ENCODE measurements around the gene HADH. TPM values are rescaled to one million over a fixed set of nuclear protein-coding genes. Genes with fewer than 3 reads are reported as not detected.

The HADH gene
- 22.8 and 23.7 TPM in 2 replicates for polyA plus RNA-seq (2013)

DNA sequence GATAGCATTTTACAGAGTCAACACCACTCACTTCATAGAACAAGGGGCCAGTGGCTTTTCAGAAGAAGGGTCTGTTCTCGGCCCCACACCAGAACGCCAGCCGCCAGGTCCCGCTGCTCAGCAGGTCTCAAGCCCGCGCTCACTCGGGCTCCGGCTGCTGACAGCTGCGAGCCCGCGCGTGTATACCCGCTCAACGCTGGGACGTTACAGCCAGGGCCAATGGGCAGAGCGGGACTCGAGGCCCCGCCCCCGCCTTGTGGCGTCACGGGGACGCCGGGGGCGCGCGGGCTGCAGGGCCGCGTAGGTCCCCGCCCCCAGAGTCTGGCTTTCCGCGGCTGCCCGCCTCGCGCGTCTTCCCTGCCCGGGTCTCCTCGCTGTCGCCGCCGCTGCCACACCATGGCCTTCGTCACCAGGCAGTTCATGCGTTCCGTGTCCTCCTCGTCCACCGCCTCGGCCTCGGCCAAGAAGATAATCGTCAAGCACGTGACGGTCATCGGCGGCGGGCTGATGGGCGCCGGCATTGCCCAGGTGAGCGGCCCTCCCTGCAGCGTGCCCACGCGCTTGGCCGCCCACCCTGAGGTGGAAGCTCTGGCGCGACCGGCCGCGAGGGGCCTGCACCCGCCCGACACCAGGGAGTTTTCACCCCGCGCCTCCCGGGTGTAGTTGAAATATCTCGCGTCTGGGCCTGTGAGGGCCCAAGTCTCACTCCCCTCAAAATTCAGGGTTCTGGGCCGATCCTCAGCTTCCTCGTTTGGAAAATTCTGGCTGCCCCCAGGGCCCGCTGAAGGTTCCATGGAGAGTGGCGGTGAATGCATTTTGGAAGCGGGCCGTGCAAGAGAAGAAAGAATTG lies at the start of gene HADH:
Gene HADH, plus strand, starts transcription at position 353 of the 850 bp plus-strand sequence. Its CDS starts 44 bp downstream, at position 397.
- Histone ChIP-seq H3K79me1 (ENCODE audit: low read length) (peaks cover 6% of the 10 kb centered on the region), H3K18ac (ENCODE audit: low read length) (peak within 1 kb of the TSS; percentile 83), H3K4ac (ENCODE audit: low read depth, low read length) (peak within 1 kb of the TSS; percentile 35), H2BK5ac (ENCODE audit: low read depth, low read length, poor library complexity) (peak within 1 kb of the TSS; percentile 8), H3K79me2 (ENCODE audit: control insufficient read depth, insufficient read depth, low read length, poor library complexity) (peaks cover 5% of the 10 kb centered on the region), H2AK5ac (ENCODE audit: low read length) (no peak within 1 kb of the TSS), H3K27me3 (ENCODE audit: insufficient read depth, low read length) (no peaks in the 10 kb centered on the region), H3K36me3 (ENCODE audit: control insufficient read depth in 1 of 2, insufficient read depth in 2 of 2, low read length in 2 of 2) (no peaks in the 10 kb centered on the region), H3K4me3 (ENCODE audit: low read depth, low read length) (peak within 1 kb of the TSS; percentile 92), H2BK120ac (ENCODE audit: insufficient read depth, low read length, poor library complexity) (peak within 1 kb of the TSS; percentile 56), H3K23ac (ENCODE audit: low read length) (no peak within 1 kb of the TSS), H3K27ac (ENCODE audit: low read depth, low read length) (no peak within 1 kb of the TSS), H3K4me2 (ENCODE audit: low read length) (peak within 1 kb of the TSS; percentile 82), H4K91ac (ENCODE audit: low read depth, low read length) (peak within 1 kb of the TSS; percentile 49), H3K14ac (ENCODE audit: low read length) (peak within 1 kb of the TSS; percentile 78), H4K8ac (ENCODE audit: low read depth, low read length) (peak within 1 kb of the TSS; percentile 72), H2AFZ (ENCODE audit: insufficient read depth, low read length, poor library complexity) (peak within 1 kb of the TSS; percentile 88), H4K12ac (ENCODE audit: low read depth, low read length) (peak within 1 kb of the TSS; percentile 50), H2BK12ac (ENCODE audit: low read length) (peak within 1 kb of the TSS; percentile 6), H3K9ac (ENCODE audit: low read length) (peak within 1 kb of the TSS; percentile 62), H3K4me1 (ENCODE audit: control insufficient read depth in 1 of 2, insufficient read depth in 2 of 2, low read length in 2 of 2) (peaks cover 2 to 5% of the 10 kb centered on the region in 2 experiments), H3K9me3 (ENCODE audit: insufficient read depth, low read depth, low read length) (no peaks in the 10 kb centered on the region)
- WGBS (ENCODE audit: extremely low coverage, insufficient coverage, insufficient read length), result no CpG with 5 or more reads among the region's 78 CpGs
- DNase-seq, result peak; percentile 97 to 98

DNA sequence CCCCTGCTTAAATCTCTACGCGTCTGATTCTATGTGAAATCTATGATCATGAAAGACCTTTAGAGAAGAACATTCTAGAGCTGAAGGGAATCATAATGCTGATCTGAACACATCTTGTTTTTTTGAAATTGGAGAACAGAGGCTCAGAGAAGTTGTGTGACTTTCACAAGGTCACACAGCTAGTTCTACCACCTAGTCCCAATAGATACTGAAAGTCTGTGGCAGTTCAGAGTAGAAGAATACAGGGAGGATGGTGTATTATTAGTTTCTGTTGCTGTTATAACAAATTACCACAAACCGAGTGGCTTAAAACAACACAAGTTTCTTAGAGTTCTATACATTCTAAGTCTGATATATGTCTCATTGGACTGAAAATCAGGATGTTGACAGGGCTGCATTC lies 43.9 kb upstream of the HADH start:
- Histone ChIP-seq H3K4me3 (ENCODE audit: low read depth, low read length) (no peak overlapping the region), H4K8ac (ENCODE audit: low read depth, low read length) (no peak overlapping the region), H3K4ac (ENCODE audit: low read depth, low read length) (no peak overlapping the region), H4K12ac (ENCODE audit: low read depth, low read length) (no peak overlapping the region), H3K27ac (ENCODE audit: low read depth, low read length) (no peak overlapping the region), H2AFZ (ENCODE audit: insufficient read depth, low read length, poor library complexity) (no peak overlapping the region), H3K4me2 (ENCODE audit: low read length) (no peak overlapping the region), H3K9me3 (ENCODE audit: insufficient read depth, low read depth, low read length) (no peaks in the 10 kb centered on the region), H3K9ac (ENCODE audit: low read length) (no peak overlapping the region), H3K4me1 (ENCODE audit: control insufficient read depth in 1 of 2, insufficient read depth in 2 of 2, low read length in 2 of 2) (no peaks in the 10 kb centered on the region), H3K18ac (ENCODE audit: low read length) (no peak overlapping the region), H2AK5ac (ENCODE audit: low read length) (no peak overlapping the region), H3K27me3 (ENCODE audit: insufficient read depth, low read length) (no peaks in the 10 kb centered on the region), H4K91ac (ENCODE audit: low read depth, low read length) (no peak overlapping the region), H2BK12ac (ENCODE audit: low read length) (no peak overlapping the region), H3K14ac (ENCODE audit: low read length) (no peak overlapping the region), H3K23ac (ENCODE audit: low read length) (no peak overlapping the region), H2BK120ac (ENCODE audit: insufficient read depth, low read length, poor library complexity) (no peak overlapping the region), H2BK5ac (ENCODE audit: low read depth, low read length, poor library complexity) (no peak overlapping the region), H3K79me2 (ENCODE audit: control insufficient read depth, insufficient read depth, low read length, poor library complexity) (no peaks in the 10 kb centered on the region), H3K79me1 (ENCODE audit: low read length) (no peaks in the 10 kb centered on the region), H3K36me3 (ENCODE audit: control insufficient read depth in 1 of 2, insufficient read depth in 2 of 2, low read length in 2 of 2) (no peaks in the 10 kb centered on the region)
- DNase-seq, result no peak
- no CpG with 5 or more reads among the region's 3 CpGs for WGBS (ENCODE audit: extremely low coverage, insufficient coverage, insufficient read length)

DNA sequence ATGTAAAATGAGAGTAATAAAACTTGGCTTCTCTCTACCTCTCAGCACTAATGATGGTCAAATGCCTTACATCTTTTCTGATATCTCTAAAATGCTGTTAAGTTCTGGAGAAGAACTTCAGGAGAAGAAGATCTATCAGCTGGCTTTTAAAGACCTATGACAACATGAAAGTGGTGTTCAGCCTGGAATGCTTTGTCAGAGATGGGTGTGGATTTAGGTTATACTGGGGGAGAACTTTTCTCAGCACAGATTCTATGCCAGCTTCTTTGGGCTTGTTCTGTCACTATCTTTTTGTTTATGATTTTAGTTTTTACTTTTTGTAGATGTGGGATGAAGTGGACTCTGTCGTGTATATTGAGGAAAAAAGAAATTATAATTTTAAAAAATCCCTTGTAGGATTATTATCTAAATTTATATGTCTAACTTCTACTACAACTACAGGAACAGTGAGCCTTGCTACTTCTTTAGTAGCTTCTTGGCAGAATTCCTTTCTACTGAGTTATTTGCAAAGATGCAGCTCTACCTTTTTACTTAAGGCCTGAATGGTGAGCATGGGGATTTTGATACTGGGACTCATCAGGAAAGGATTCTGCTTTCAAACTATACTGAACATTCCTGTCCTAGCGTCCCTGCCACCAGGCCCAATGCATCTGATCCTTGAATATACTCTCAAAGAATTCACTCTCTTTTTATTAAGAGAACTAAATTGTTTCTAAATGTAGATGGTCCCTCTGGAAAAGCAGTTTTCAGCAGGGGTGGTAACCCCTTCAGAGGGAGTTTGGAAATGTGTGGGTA lies 38.7 kb upstream of the HADH start:
- Histone ChIP-seq H4K8ac (ENCODE audit: low read depth, low read length) (no peak overlapping the region), H4K12ac (ENCODE audit: low read depth, low read length) (no peak overlapping the region), H3K36me3 (ENCODE audit: control insufficient read depth in 1 of 2, insufficient read depth in 2 of 2, low read length in 2 of 2) (no peaks in the 10 kb centered on the region), H3K18ac (ENCODE audit: low read length) (no peak overlapping the region), H3K23ac (ENCODE audit: low read length) (no peak overlapping the region), H2BK120ac (ENCODE audit: insufficient read depth, low read length, poor library complexity) (no peak overlapping the region), H3K14ac (ENCODE audit: low read length) (no peak overlapping the region), H3K4me2 (ENCODE audit: low read length) (no peak overlapping the region), H3K4ac (ENCODE audit: low read depth, low read length) (no peak overlapping the region), H3K27ac (ENCODE audit: low read depth, low read length) (no peak overlapping the region), H3K27me3 (ENCODE audit: insufficient read depth, low read length) (no peaks in the 10 kb centered on the region), H3K9ac (ENCODE audit: low read length) (no peak overlapping the region), H3K4me3 (ENCODE audit: low read depth, low read length) (no peak overlapping the region), H3K79me2 (ENCODE audit: control insufficient read depth, insufficient read depth, low read length, poor library complexity) (no peaks in the 10 kb centered on the region), H4K91ac (ENCODE audit: low read depth, low read length) (no peak overlapping the region), H3K79me1 (ENCODE audit: low read length) (no peaks in the 10 kb centered on the region), H2BK12ac (ENCODE audit: low read length) (no peak overlapping the region), H2AFZ (ENCODE audit: insufficient read depth, low read length, poor library complexity) (no peak overlapping the region), H3K9me3 (ENCODE audit: insufficient read depth, low read depth, low read length) (no peaks in the 10 kb centered on the region), H2AK5ac (ENCODE audit: low read length) (no peak overlapping the region), H2BK5ac (ENCODE audit: low read depth, low read length, poor library complexity) (no peak overlapping the region), H3K4me1 (ENCODE audit: control insufficient read depth in 1 of 2, insufficient read depth in 2 of 2, low read length in 2 of 2) (no peaks in the 10 kb centered on the region)
- WGBS (ENCODE audit: extremely low coverage, insufficient coverage, insufficient read length), result no CpG with 5 or more reads among the region's 2 CpGs
- DNase-seq, result peak; percentile 20 to 54

DNA sequence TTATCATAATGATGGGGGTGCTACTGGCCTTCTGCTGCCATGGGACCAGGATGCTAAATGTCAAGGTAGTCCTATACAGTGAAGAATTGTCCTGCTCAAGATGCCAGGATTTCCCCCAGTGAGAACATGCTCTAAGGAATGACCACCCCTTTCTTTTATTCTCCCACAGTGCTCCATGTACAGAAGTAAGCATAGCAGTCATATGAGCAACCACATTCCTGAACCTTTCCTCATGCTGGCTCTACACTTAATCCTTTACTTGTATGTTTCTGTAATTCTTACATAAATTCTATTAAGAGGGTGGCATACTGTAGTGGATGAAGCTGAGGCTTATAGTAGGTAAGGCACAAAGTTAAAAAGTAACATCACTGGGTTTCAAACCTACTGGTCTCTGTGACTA lies 38.1 kb upstream of the HADH start:
- H2BK120ac ChIP-seq (ENCODE audit: insufficient read depth, low read length, poor library complexity), result no peak overlapping the region
- no peaks in the 10 kb centered on the region for H3K9me3 ChIP-seq (ENCODE audit: insufficient read depth, low read depth, low read length)
- no peak overlapping the region for H2BK12ac ChIP-seq (ENCODE audit: low read length)
- no peak overlapping the region for H4K91ac ChIP-seq (ENCODE audit: low read depth, low read length)
- no peaks in the 10 kb centered on the region for H3K79me1 ChIP-seq (ENCODE audit: low read length)
- no peak overlapping the region for H4K12ac ChIP-seq (ENCODE audit: low read depth, low read length)
- no peaks in the 10 kb centered on the region for H3K4me1 ChIP-seq (ENCODE audit: control insufficient read depth in 1 of 2, insufficient read depth in 2 of 2, low read length in 2 of 2)
- no peak overlapping the region for H2BK5ac ChIP-seq (ENCODE audit: low read depth, low read length, poor library complexity)
- H3K36me3 ChIP-seq (ENCODE audit: control insufficient read depth in 1 of 2, insufficient read depth in 2 of 2, low read length in 2 of 2), result no peaks in the 10 kb centered on the region
- no peak overlapping the region for H3K14ac ChIP-seq (ENCODE audit: low read length)
- H3K4ac ChIP-seq (ENCODE audit: low read depth, low read length), result no peak overlapping the region
- H3K23ac ChIP-seq (ENCODE audit: low read length), result no peak overlapping the region
- H3K4me2 ChIP-seq (ENCODE audit: low read length), result no peak overlapping the region
- no peak overlapping the region for H3K18ac ChIP-seq (ENCODE audit: low read length)
- H3K9ac ChIP-seq (ENCODE audit: low read length), result peak overlapping the region; percentile 41
- H4K8ac ChIP-seq (ENCODE audit: low read depth, low read length), result no peak overlapping the region
- H3K4me3 ChIP-seq (ENCODE audit: low read depth, low read length), result no peak overlapping the region
- H2AK5ac ChIP-seq (ENCODE audit: low read length), result no peak overlapping the region
- no peaks in the 10 kb centered on the region for H3K79me2 ChIP-seq (ENCODE audit: control insufficient read depth, insufficient read depth, low read length, poor library complexity)
- H3K27me3 ChIP-seq (ENCODE audit: insufficient read depth, low read length), result no peaks in the 10 kb centered on the region
- peak in 1 of 2 donors; percentile 66 for DNase-seq
- no peak overlapping the region for H3K27ac ChIP-seq (ENCODE audit: low read depth, low read length)
- no peak overlapping the region for H2AFZ ChIP-seq (ENCODE audit: insufficient read depth, low read length, poor library complexity)

Measured in trophoblast cell (in vitro differentiated cells and primary cell).